ENCODE measurements around the gene MDN1. TPM values are rescaled to one million over a fixed set of nuclear protein-coding genes. Genes with fewer than 3 reads are reported as not detected.

Gene MDN1
- total and polyA plus RNA-seq, 8 donors: 24.6 to 42.2 (median 39.7) TPM

DNA sequence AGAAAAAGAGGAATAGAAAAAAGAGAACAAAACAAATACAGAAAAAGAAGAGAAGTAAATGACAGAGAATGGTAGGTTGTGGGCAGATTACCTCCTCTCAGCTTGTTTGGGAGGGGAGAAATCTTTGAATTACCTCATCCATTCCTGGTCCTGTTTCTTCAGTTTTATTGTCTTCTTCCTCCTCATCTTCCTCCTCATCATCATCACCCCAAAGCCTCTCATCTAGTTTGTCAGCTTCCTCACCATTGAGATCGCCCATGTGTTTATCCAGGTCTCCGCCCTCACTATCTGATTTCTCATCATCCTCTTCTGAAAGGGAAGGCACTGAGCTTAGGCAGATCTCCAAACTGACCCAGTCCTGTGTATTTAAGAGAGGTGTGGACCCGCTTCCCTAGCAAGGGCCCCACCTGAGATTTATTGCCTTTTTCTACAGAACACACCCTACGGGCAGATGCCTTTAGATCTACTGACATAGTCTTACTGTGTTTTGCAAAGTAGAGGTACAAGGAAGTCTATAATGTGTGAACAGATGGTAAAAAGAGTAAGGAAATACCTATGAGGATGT, 156.9 kb downstream of the MDN1 start:
- no peaks in the 10 kb centered on the region for H3K27me3 ChIP-seq
- H3K9me3 ChIP-seq: no peaks in the 10 kb centered on the region
- DNase-seq (no peak), ATAC-seq (no peak)
- H3K27ac ChIP-seq: no peak overlapping the region
- H3K4me1 ChIP-seq: no peaks in the 10 kb centered on the region
- TF ChIP-seq, protein P1, sequence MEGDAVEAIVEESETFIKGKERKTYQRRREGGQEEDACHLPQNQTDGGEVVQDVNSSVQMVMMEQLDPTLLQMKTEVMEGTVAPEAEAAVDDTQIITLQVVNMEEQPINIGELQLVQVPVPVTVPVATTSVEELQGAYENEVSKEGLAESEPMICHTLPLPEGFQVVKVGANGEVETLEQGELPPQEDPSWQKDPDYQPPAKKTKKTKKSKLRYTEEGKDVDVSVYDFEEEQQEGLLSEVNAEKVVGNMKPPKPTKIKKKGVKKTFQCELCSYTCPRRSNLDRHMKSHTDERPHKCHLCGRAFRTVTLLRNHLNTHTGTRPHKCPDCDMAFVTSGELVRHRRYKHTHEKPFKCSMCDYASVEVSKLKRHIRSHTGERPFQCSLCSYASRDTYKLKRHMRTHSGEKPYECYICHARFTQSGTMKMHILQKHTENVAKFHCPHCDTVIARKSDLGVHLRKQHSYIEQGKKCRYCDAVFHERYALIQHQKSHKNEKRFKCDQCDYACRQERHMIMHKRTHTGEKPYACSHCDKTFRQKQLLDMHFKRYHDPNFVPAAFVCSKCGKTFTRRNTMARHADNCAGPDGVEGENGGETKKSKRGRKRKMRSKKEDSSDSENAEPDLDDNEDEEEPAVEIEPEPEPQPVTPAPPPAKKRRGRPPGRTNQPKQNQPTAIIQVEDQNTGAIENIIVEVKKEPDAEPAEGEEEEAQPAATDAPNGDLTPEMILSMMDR (IDR thresholded peaks at IDR 0.05): no peak
- no peak overlapping the region for H3K4me3 ChIP-seq
- intact Hi-C loops (cut with DNase I): no loop called here
- H3K36me3 ChIP-seq: peaks cover 0 to 97% of the 10 kb centered on the region in 2 donors

- Histone ChIP-seq H3K36me3 (peaks cover 0 to 98% of the 10 kb centered on the region in 2 donors), H3K4me3 (no peak overlapping the region), H3K27me3 (no peaks in the 10 kb centered on the region), H3K27ac (no peak overlapping the region), H3K4me1 (no peaks in the 10 kb centered on the region), H3K9me3 (no peaks in the 10 kb centered on the region)
- DNase-seq (no peak), ATAC-seq (no peak)
- TF ChIP-seq, protein P1 (IDR thresholded peaks at IDR 0.05): no peak
- intact Hi-C loops (cut with DNase I): no loop called here
Measured at GRCh38 chr6:89661559-89661958, 158.0 kb downstream of the MDN1 start.

GRCh38 chr6:89660981-89661380, 158.6 kb downstream of the MDN1 start:
- ATAC-seq (no peak), DNase-seq (no peak)
- H3K4me1 ChIP-seq: no peaks in the 10 kb centered on the region
- TF ChIP-seq, protein P1 (IDR thresholded peaks at IDR 0.05): no peak
- H3K4me3 ChIP-seq: no peak overlapping the region
- intact Hi-C loops (cut with DNase I): no loop called here
- peaks cover 0 to 98% of the 10 kb centered on the region in 2 donors for H3K36me3 ChIP-seq
- no peaks in the 10 kb centered on the region for H3K9me3 ChIP-seq
- no peak overlapping the region for H3K27ac ChIP-seq
- no peaks in the 10 kb centered on the region for H3K27me3 ChIP-seq

DNA sequence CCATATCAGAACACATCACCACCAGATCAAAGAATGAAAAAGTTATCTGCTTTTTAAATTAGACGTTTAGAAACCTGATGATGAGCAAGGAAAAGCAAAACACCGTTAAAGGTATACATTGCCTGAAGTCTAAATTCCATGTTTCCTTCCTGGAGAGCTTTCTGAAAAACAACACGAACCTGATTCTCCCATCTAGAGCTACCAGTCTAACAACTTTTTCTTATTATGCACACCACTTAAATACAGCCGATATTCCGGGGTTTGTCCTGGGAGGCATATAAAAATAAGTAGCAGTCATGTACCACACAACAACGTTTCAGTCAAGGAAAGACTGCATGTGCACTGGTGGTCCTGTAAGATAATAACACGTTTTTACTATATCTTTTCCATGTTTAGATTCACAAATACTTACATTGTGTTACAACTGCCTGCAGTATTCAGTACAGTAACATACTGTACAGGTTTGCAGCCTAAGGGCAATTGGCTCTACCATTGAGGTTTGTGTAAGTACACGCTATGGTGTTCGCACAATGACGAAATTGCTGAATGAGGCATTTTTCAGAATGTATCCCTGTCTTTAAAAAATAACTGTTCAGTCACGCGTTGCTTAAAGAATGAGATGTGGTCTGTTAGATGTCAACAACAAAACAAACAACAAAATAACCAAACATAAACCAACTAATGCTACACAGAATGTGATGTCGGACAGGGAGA, 162.0 kb downstream of the MDN1 start:
- no peak overlapping the region for H3K4me3 ChIP-seq
- H3K9me3 ChIP-seq: no peaks in the 10 kb centered on the region
- H3K4me1 ChIP-seq: no peaks in the 10 kb centered on the region
- no peaks in the 10 kb centered on the region for H3K27me3 ChIP-seq
- ATAC-seq (no peak), DNase-seq (no peak)
- intact Hi-C loops (cut with DNase I): no loop called here
- TF ChIP-seq, protein P1 (IDR thresholded peaks at IDR 0.05): no peak
- no peak overlapping the region for H3K27ac ChIP-seq
- H3K36me3 ChIP-seq: peaks cover 0 to 96% of the 10 kb centered on the region in 2 donors

GRCh38 chr6:89655122-89655521, 164.5 kb downstream of the MDN1 start:
- Histone ChIP-seq H3K4me1 (no peaks in the 10 kb centered on the region), H3K27me3 (no peaks in the 10 kb centered on the region), H3K36me3 (peaks cover 0 to 96% of the 10 kb centered on the region in 2 donors), H3K4me3 (no peak overlapping the region), H3K27ac (no peak overlapping the region), H3K9me3 (no peaks in the 10 kb centered on the region)
- intact Hi-C loops (cut with DNase I): no loop called here
- TF ChIP-seq, protein P1 (IDR thresholded peaks at IDR 0.05): no peak
- ATAC-seq: no peak
- DNase-seq: no peak
